Skeletal muscle tissue (tissue), 4 donors: ENCODE data around the gene PAM. TPM values are rescaled to one million over a fixed set of nuclear protein-coding genes. Genes with fewer than 3 reads are reported as not detected.
"Not testable (repeated sequence)": the region's sequence is repeated elsewhere in the genome, so short reads cannot be mapped to it uniquely, and the experiment has no call there.

Experiments used
- H3K27ac ChIP-seq: one replicate; pipeline ENCODE4 v1.7.0; 2013; ENCODE audit warnings: mild to moderate bottlenecking, low read depth, low read length, inconsistent platforms
- H3K27me3 ChIP-seq, 3 donors: one replicate each; pipeline ENCODE4 v1.7.0; 2013; ENCODE audit warnings: low read length in 3 of 3; ENCODE audit not compliant: control insufficient read depth in 3 of 3, insufficient read depth in 3 of 3
- H3K36me3 ChIP-seq, 3 donors: one replicate each; pipeline ENCODE4 v1.7.0; 2013; ENCODE audit warnings: low read length in 3 of 3; ENCODE audit not compliant: control insufficient read depth in 3 of 3, insufficient read depth in 3 of 3
- H3K4me1 ChIP-seq, 3 donors: one replicate each; pipeline ENCODE4 v1.7.0; 2013; ENCODE audit warnings: low read length in 3 of 3, mild to moderate bottlenecking in 3 of 3; ENCODE audit not compliant: control insufficient read depth in 3 of 3, insufficient read depth in 3 of 3
- H3K4me3 ChIP-seq, 3 donors: one replicate each; pipeline ENCODE4 v1.7.0; 2013; ENCODE audit warnings: low read length in 3 of 3
- H3K9ac ChIP-seq, 3 donors: one replicate each; pipeline ENCODE4 v1.7.0; 2013; ENCODE audit warnings: low read length in 3 of 3, mild to moderate bottlenecking in 3 of 3, moderate library complexity in 2 of 3, low read depth in 1 of 3
- H3K9me3 ChIP-seq, 3 donors: one replicate each; pipeline ENCODE4 v1.7.0; 2013; ENCODE audit warnings: low read length in 3 of 3; ENCODE audit not compliant: control insufficient read depth in 3 of 3
- total RNA-seq: library from RNA; depleted of rRNA; stranded (reverse); fragments of >200 nt; gene quantifications from one replicate; pipeline ENCODE4 v1.2.3, GENCODE V29; 2014
- donor health status: Osteomylitis.

Gene PAM
- total RNA-seq, 1 donor from 2014 or later = 95.5 TPM

GRCh38 chr5:102773133-102773532 lies 18.0 kb downstream of the PAM start:
- no peak overlapping the region for H3K9ac ChIP-seq
- H3K27me3 ChIP-seq = no peaks in the 10 kb centered on the region
- peaks cover 5 to 24% (median 9%) of the 10 kb centered on the region in 3 donors for H3K4me1 ChIP-seq
- H3K27ac ChIP-seq = no peak overlapping the region
- no peak overlapping the region for H3K4me3 ChIP-seq
- no peaks in the 10 kb centered on the region for H3K36me3 ChIP-seq
- H3K9me3 ChIP-seq = no peaks in the 10 kb centered on the region

- not testable (repeated sequence) for H3K4me3 ChIP-seq, H3K27me3 ChIP-seq, H3K9me3 ChIP-seq, H3K9ac ChIP-seq, H3K36me3 ChIP-seq, H3K27ac ChIP-seq
- peaks cover 11 to 34% (median 13%) of the 10 kb centered on the region in 3 donors for H3K4me1 ChIP-seq
Observed at GRCh38 chr5:102775756-102776155, 20.7 kb downstream of the PAM start.

- no peaks in the 10 kb centered on the region for H3K36me3 ChIP-seq
- no peaks in the 10 kb centered on the region for H3K27me3 ChIP-seq
- peaks cover 13 to 35% (median 13%) of the 10 kb centered on the region in 3 donors for H3K4me1 ChIP-seq
- no peak overlapping the region for H3K27ac ChIP-seq
- H3K9ac ChIP-seq = no peak overlapping the region
- H3K9me3 ChIP-seq = no peaks in the 10 kb centered on the region
- no peak overlapping the region for H3K4me3 ChIP-seq
Observed at GRCh38 chr5:102777099-102777498, 22.0 kb downstream of the PAM start.

- Histone ChIP-seq H3K4me1 (peaks cover 11 to 31% (median 21%) of the 10 kb centered on the region in 3 donors), H3K27ac (peak overlapping the region; percentile 27), H3K9me3 (no peaks in the 10 kb centered on the region), H3K36me3 (no peaks in the 10 kb centered on the region), H3K9ac (peak overlapping the region in 1 of 3 donors; percentile 14), H3K27me3 (no peaks in the 10 kb centered on the region), H3K4me3 (no peak overlapping the region)
Observed at GRCh38 chr5:102778478-102778877, 23.4 kb downstream of the PAM start.

- peak overlapping the region in 1 of 3 donors; percentile 10 for H3K9ac ChIP-seq
- H3K36me3 ChIP-seq = no peaks in the 10 kb centered on the region
- no peaks in the 10 kb centered on the region for H3K9me3 ChIP-seq
- peak overlapping the region; percentile 33 for H3K27ac ChIP-seq
- H3K4me1 ChIP-seq = peaks cover 11 to 31% (median 21%) of the 10 kb centered on the region in 3 donors
- H3K27me3 ChIP-seq = no peaks in the 10 kb centered on the region
- no peak overlapping the region for H3K4me3 ChIP-seq
Observed at GRCh38 chr5:102781359-102781758, 26.3 kb downstream of the PAM start.

- no peaks in the 10 kb centered on the region for H3K36me3 ChIP-seq
- peak overlapping the region in 1 of 3 donors; percentile 1 for H3K9ac ChIP-seq
- no peaks in the 10 kb centered on the region for H3K9me3 ChIP-seq
- peaks cover 11 to 31% (median 21%) of the 10 kb centered on the region in 3 donors for H3K4me1 ChIP-seq
- no peaks in the 10 kb centered on the region for H3K27me3 ChIP-seq
- H3K4me3 ChIP-seq = no peak overlapping the region
- H3K27ac ChIP-seq = peak overlapping the region; percentile 33
Observed at GRCh38 chr5:102781786-102782185, 26.7 kb downstream of the PAM start.

GRCh38 chr5:102782217-102782872 lies 27.2 kb downstream of the PAM start:
- peaks cover 11 to 34% (median 21%) of the 10 kb centered on the region in 3 donors for H3K4me1 ChIP-seq
- no peaks in the 10 kb centered on the region for H3K27me3 ChIP-seq
- no peak overlapping the region for H3K4me3 ChIP-seq
- H3K36me3 ChIP-seq = no peaks in the 10 kb centered on the region
- H3K27ac ChIP-seq = peak overlapping the region; percentile 33
- no peaks in the 10 kb centered on the region for H3K9me3 ChIP-seq
- peak overlapping the region in 1 of 3 donors; percentile 1 for H3K9ac ChIP-seq

- Histone ChIP-seq H3K4me1 (peaks cover 2 to 17% (median 16%) of the 10 kb centered on the region in 3 donors), H3K27ac (peak overlapping the region; percentile 15), H3K36me3 (no peaks in the 10 kb centered on the region), H3K27me3 (no peaks in the 10 kb centered on the region), H3K4me3 (no peak overlapping the region), H3K9me3 (no peaks in the 10 kb centered on the region), H3K9ac (no peak overlapping the region)
Observed at GRCh38 chr5:102787134-102787533, 32.0 kb downstream of the PAM start.

GRCh38 chr5:102788788-102789187 lies 33.7 kb downstream of the PAM start:
- Histone ChIP-seq H3K9me3 (no peaks in the 10 kb centered on the region), H3K4me1 (peaks cover 0 to 13% (median 9%) of the 10 kb centered on the region in 3 donors), H3K9ac (no peak overlapping the region), H3K4me3 (no peak overlapping the region), H3K36me3 (no peaks in the 10 kb centered on the region), H3K27ac (no peak overlapping the region), H3K27me3 (no peaks in the 10 kb centered on the region)

- Histone ChIP-seq H3K9me3 (no peaks in the 10 kb centered on the region), H3K9ac (no peak overlapping the region), H3K27me3 (no peaks in the 10 kb centered on the region), H3K36me3 (no peaks in the 10 kb centered on the region), H3K4me1 (peaks cover 0 to 13% (median 12%) of the 10 kb centered on the region in 3 donors), H3K4me3 (no peak overlapping the region), H3K27ac (no peak overlapping the region)
Observed at GRCh38 chr5:102789469-102789868, 34.4 kb downstream of the PAM start.
